HepG2 (cell line): ENCODE results near the gene RAC3. TPM values are rescaled to one million over a fixed set of nuclear protein-coding genes. Genes with fewer than 3 reads are reported as not detected.

Experiments used
- ARID5B ChIP-seq: IDR thresholded peaks from 2 replicates; pipeline ENCODE4 v1.4.0; 2020; ENCODE audit warnings: mild to moderate bottlenecking, missing genetic modification reagents
- PREB ChIP-seq: sonication (generic); formaldehyde crosslinking; IDR thresholded peaks from 2 replicates; pipeline ENCODE4 v1.4.0; 2020; ENCODE audit warnings: missing genetic modification reagents
- REST ChIP-seq, 2 experiments: IDR thresholded peaks; 2 replicates each; pipeline ENCODE4 v1.6.1; 2011 to 2012; ENCODE audit warnings: low read length in 2 of 2, borderline replicate concordance in 1 of 2, low read depth in 1 of 2, mild to moderate bottlenecking in 1 of 2, moderate library complexity in 1 of 2
- RFX3 ChIP-seq: IDR thresholded peaks from 2 replicates; pipeline ENCODE4 v1.6.1; 2016; ENCODE audit warnings: missing biosample characterization, missing genetic modification reagents
- STAT5B ChIP-seq: sonication (generic); formaldehyde crosslinking; IDR thresholded peaks from 2 replicates; pipeline ENCODE4 v1.4.0; 2020; ENCODE audit warnings: missing genetic modification reagents
- TFE3 ChIP-seq: IDR thresholded peaks from 2 replicates; pipeline ENCODE4 v1.6.1; 2016
- TSC22D2 ChIP-seq: sonication (generic); formaldehyde crosslinking; IDR thresholded peaks from 2 replicates; pipeline ENCODE4 v1.5.1; 2020; ENCODE audit warnings: missing genetic modification reagents, mild to moderate bottlenecking, borderline replicate concordance
- WIZ ChIP-seq: sonication (generic); formaldehyde crosslinking; IDR thresholded peaks from 2 replicates; pipeline ENCODE4 v1.5.1; 2020; ENCODE audit warnings: mild to moderate bottlenecking, missing genetic modification reagents
- ZBTB38 ChIP-seq: sonication (generic); formaldehyde crosslinking; IDR thresholded peaks from 2 replicates; pipeline ENCODE4 v1.5.1; 2020; ENCODE audit warnings: mild to moderate bottlenecking, missing genetic modification reagents
- ZBTB39 ChIP-seq: sonication (generic); formaldehyde crosslinking; IDR thresholded peaks from 2 replicates; pipeline ENCODE4 v1.5.0; 2020; ENCODE audit warnings: missing genetic modification reagents
- ZNF136 ChIP-seq: sonication (generic); formaldehyde crosslinking; IDR thresholded peaks from 2 replicates; pipeline ENCODE4 v1.8.1; 2022; ENCODE audit warnings: low read depth, mild to moderate bottlenecking, moderate library complexity, missing genetic modification reagents
- ZNF24 ChIP-seq: fragments of 450-650 bp; IDR thresholded peaks from 2 replicates; pipeline ENCODE4 v1.6.1; 2017; ENCODE audit warnings: antibody characterized with exemption, mild to moderate bottlenecking
- ZNF282 ChIP-seq: fragments of 450-650 bp; IDR thresholded peaks from 2 replicates; pipeline ENCODE4 v1.6.1; 2018; ENCODE audit not compliant: partially characterized antibody
- ZNF333 ChIP-seq: sonication (generic); formaldehyde crosslinking; IDR thresholded peaks from 2 replicates; pipeline ENCODE4 v1.4.0; 2020; ENCODE audit warnings: mild to moderate bottlenecking, missing genetic modification reagents, borderline replicate concordance
- ZNF607 ChIP-seq: sonication (generic); formaldehyde crosslinking; IDR thresholded peaks from 2 replicates; pipeline ENCODE4 v1.5.1; 2020; ENCODE audit warnings: missing genetic modification reagents, mild to moderate bottlenecking, borderline replicate concordance
- polyA plus RNA-seq, 8 experiments: library from polyadenylated mRNA; depleted of rRNA in 3 of 8; stranded (reverse) in 7 of 8; unstranded in 1 of 8; fragments of >200 nt; fragmentation: Illumina TruSeq in 4 of 8; extraction: Trizol in 4 of 8; gene quantifications; 2 replicates each; pipeline versions ENCODE4 v1.2.1 to v1.2.3, GENCODE V29; 2011 to 2016; ENCODE audit warnings: low read depth in 4 of 8, missing spikeins in 1 of 8, mixed read lengths in 1 of 8; ENCODE audit not compliant: insufficient read depth in 1 of 8
- total RNA-seq, 5 experiments: library from RNA; depleted of rRNA; stranded (reverse); fragments of >200 nt; fragmentation: Illumina TruSeq; extraction: Trizol; gene quantifications; 2 replicates each; pipeline ENCODE4 v1.2.3, GENCODE V29; 2016; ENCODE audit warnings: low read depth in 1 of 5

Gene RAC3
- total and polyA plus RNA-seq, 2 of the 13 experiments (the other 11 are each of a cell fraction or from before 2014, with no cell fraction given) = 10.5 to 21.3 TPM

GRCh38 chr17:82003411-82004381 is 27.8 kb upstream of the RAC3 start (continued):
- no peak for TF ChIP-seq RFX3 (CRISPR knock-in tag)
- TF ChIP-seq ARID5B (CRISPR knock-in tag) = peak; percentile 81
- no peak for TF ChIP-seq WIZ (CRISPR knock-in tag)
- TF ChIP-seq TFE3 (CRISPR knock-in tag) = peak; percentile 88
- TF ChIP-seq ZBTB38 (CRISPR knock-in tag) = peak; percentile 100
- no peak for TF ChIP-seq ZNF607 (CRISPR knock-in tag)
- TF ChIP-seq ZNF24 = no peak
- 0 out of 2 replicates have a peak, but pooled peaks have one; percentile 19 for TF ChIP-seq STAT5B (CRISPR knock-in tag)
- no peak for TF ChIP-seq ZNF282
- TF ChIP-seq ZBTB39 (CRISPR knock-in tag) = no peak
- peak in 1 of 2 experiments; percentile 28; a peak in 1 of 4 replicates for TF ChIP-seq REST (IDR thresholded peaks at IDR 0.05; ENCODE audit: borderline replicate concordance in 1 of 2, low read depth in 1 of 2, low read length in 2 of 2)
- no peak; the same call in 1 of the 2 replicates for TF ChIP-seq ZNF333 (CRISPR knock-in tag)
- peak; percentile 63; the same call in 1 of the 2 replicates for TF ChIP-seq TSC22D2 (CRISPR knock-in tag)
- no peak; the same call in 1 of the 2 replicates for TF ChIP-seq ZNF136 (CRISPR knock-in tag)
- 0 out of 2 replicates have a peak, but pooled peaks have one; percentile 67 for TF ChIP-seq PREB (CRISPR knock-in tag)
